OCI-LY1 (cell line): ENCODE data around the gene HIVEP2.
A peak's percentile ranks its signal among the peaks of the same experiment; 100 is the strongest.

ENCODE experiments used
- H2AFZ ChIP-seq: fragments of 200-600 bp; sonication (generic), shearing (Covaris generic); 2 replicates; pipeline ENCODE4 v1.6.0; 2014; ENCODE audit warnings: antibody characterized with exemption, mild to moderate bottlenecking, low read length
- H3F3A ChIP-seq: fragments of 200-600 bp; sonication (generic), shearing (Covaris generic); 2 replicates; pipeline ENCODE4 v1.6.0; 2014; ENCODE audit warnings: mild to moderate bottlenecking, antibody characterized with exemption, low read length, moderate library complexity; ENCODE audit not compliant: insufficient read depth
- H3K27ac ChIP-seq: fragments of 200-600 bp; sonication (generic); 2 replicates; pipeline ENCODE4 v1.5.1; 2014; ENCODE audit warnings: low read length, mixed run types, mild to moderate bottlenecking, low read depth; ENCODE audit not compliant: poor library complexity, severe bottlenecking
- H3K27me3 ChIP-seq: fragments of 200-600 bp; sonication (generic); 2 replicates; pipeline ENCODE4 v1.6.0; 2014; ENCODE audit warnings: antibody characterized with exemption, mild to moderate bottlenecking, low read length, moderate library complexity; ENCODE audit not compliant: insufficient read depth
- H3K36me3 ChIP-seq: fragments of 200-600 bp; sonication (generic); 2 replicates; pipeline ENCODE4 v1.6.1; 2014; ENCODE audit warnings: mild to moderate bottlenecking, antibody characterized with exemption, low read length, moderate library complexity, mixed read lengths; ENCODE audit not compliant: insufficient read depth
- H3K4me1 ChIP-seq: fragments of 200-600 bp; sonication (generic); 2 replicates; pipeline ENCODE4 v1.5.1; 2014; ENCODE audit warnings: mild to moderate bottlenecking, low read length, moderate library complexity; ENCODE audit not compliant: insufficient read depth, severe bottlenecking
- H3K4me2 ChIP-seq: fragments of 200-600 bp; sonication (generic), shearing (Covaris generic); 2 replicates; pipeline ENCODE4 v1.6.1; 2014; ENCODE audit warnings: low read length
- H3K4me3 ChIP-seq: fragments of 200-600 bp; sonication (generic); 2 replicates; pipeline ENCODE4 v1.5.1; 2014; ENCODE audit warnings: low read length, low read depth, mild to moderate bottlenecking, mixed read lengths; ENCODE audit not compliant: poor library complexity, severe bottlenecking
- H3K79me2 ChIP-seq: fragments of 200-600 bp; shearing (Covaris generic); 2 replicates; pipeline ENCODE4 v1.6.1; 2016; ENCODE audit warnings: mixed run types, low read length, mixed read lengths; ENCODE audit not compliant: insufficient read depth
- H3K9ac ChIP-seq: fragments of 200-600 bp; sonication (generic), shearing (Covaris generic); 2 replicates; pipeline ENCODE4 v1.6.1; 2014; ENCODE audit warnings: mild to moderate bottlenecking, low read length, mixed read lengths
- H3K9me2 ChIP-seq: fragments of 200-600 bp; sonication (generic), shearing (Covaris generic); 2 replicates; pipeline ENCODE4 v1.6.1; 2014; ENCODE audit warnings: low read depth, mild to moderate bottlenecking, low read length, mixed read lengths
- H3K9me3 ChIP-seq: fragments of 200-600 bp; shearing (Covaris generic); 2 replicates; pipeline ENCODE4 v1.6.1; 2014; ENCODE audit warnings: low read length, mixed read lengths
- H4K20me1 ChIP-seq: fragments of 200-600 bp; sonication (generic), shearing (Covaris generic); 2 replicates; pipeline ENCODE4 v1.6.0; 2016; ENCODE audit warnings: mild to moderate bottlenecking, low read length; ENCODE audit not compliant: insufficient read depth
- EZH2 ChIP-seq: fragments of 200-600 bp; sonication (generic), shearing (Covaris generic); IDR thresholded peaks from 2 replicates; pipeline ENCODE4 v1.8.0; 2017; ENCODE audit warnings: borderline replicate concordance, mixed run types, mild to moderate bottlenecking, antibody characterized with exemption, low read length, moderate library complexity, mixed read lengths
- TF ChIP-seq, protein P1 (sequence below): fragments of 200-600 bp; sonication (generic), shearing (Covaris generic); IDR thresholded peaks from 2 replicates; pipeline ENCODE4 v1.5.1; 2017; ENCODE audit warnings: mild to moderate bottlenecking, antibody characterized with exemption, low read length, moderate library complexity, mixed read lengths

Gene HIVEP2

GRCh38 chr6:142902636-142903053 lies 42.3 kb downstream of the HIVEP2 start:
- Histone ChIP-seq H2AFZ (no peak overlapping the region), H3K9ac (peak overlapping the region; percentile 7; the same call in 1 of the 2 replicates), H3K9me2 (no peaks in the 10 kb centered on the region), H3K4me2 (peak overlapping the region; percentile 54), H3K27ac (peak overlapping the region; percentile 75), H3K4me3 (peak overlapping the region; percentile 21), H3K79me2 (peaks cover 42% of the 10 kb centered on the region), H3F3A (no peaks in the 10 kb centered on the region), H3K9me3 (no peaks in the 10 kb centered on the region), H3K4me1 (peaks cover 55% of the 10 kb centered on the region), H3K27me3 (no peaks in the 10 kb centered on the region), H3K36me3 (peaks cover 8% of the 10 kb centered on the region; the same call in 1 of the 2 replicates), H4K20me1 (no peaks in the 10 kb centered on the region)
- no peak for TF ChIP-seq EZH2
- TF ChIP-seq, protein P1, sequence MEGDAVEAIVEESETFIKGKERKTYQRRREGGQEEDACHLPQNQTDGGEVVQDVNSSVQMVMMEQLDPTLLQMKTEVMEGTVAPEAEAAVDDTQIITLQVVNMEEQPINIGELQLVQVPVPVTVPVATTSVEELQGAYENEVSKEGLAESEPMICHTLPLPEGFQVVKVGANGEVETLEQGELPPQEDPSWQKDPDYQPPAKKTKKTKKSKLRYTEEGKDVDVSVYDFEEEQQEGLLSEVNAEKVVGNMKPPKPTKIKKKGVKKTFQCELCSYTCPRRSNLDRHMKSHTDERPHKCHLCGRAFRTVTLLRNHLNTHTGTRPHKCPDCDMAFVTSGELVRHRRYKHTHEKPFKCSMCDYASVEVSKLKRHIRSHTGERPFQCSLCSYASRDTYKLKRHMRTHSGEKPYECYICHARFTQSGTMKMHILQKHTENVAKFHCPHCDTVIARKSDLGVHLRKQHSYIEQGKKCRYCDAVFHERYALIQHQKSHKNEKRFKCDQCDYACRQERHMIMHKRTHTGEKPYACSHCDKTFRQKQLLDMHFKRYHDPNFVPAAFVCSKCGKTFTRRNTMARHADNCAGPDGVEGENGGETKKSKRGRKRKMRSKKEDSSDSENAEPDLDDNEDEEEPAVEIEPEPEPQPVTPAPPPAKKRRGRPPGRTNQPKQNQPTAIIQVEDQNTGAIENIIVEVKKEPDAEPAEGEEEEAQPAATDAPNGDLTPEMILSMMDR, result no peak

- no peak overlapping the region for H2AFZ ChIP-seq
- no peak overlapping the region for H3K27ac ChIP-seq
- no peaks in the 10 kb centered on the region for H3F3A ChIP-seq
- no peaks in the 10 kb centered on the region for H4K20me1 ChIP-seq
- no peak for TF ChIP-seq EZH2
- TF ChIP-seq, protein P1, result no peak
- no peak overlapping the region for H3K9ac ChIP-seq
- H3K36me3 ChIP-seq, result peaks cover 8% of the 10 kb centered on the region; the same call in 1 of the 2 replicates
- H3K4me3 ChIP-seq, result no peak overlapping the region
- no peak overlapping the region for H3K4me2 ChIP-seq
- no peaks in the 10 kb centered on the region for H3K27me3 ChIP-seq
- H3K79me2 ChIP-seq, result peaks cover 37% of the 10 kb centered on the region
- H3K4me1 ChIP-seq, result peaks cover 45% of the 10 kb centered on the region
- no peaks in the 10 kb centered on the region for H3K9me3 ChIP-seq
- no peaks in the 10 kb centered on the region for H3K9me2 ChIP-seq
These were observed 43.4 kb downstream of the HIVEP2 start for GRCh38 chr6:142901611-142902010.

DNA sequence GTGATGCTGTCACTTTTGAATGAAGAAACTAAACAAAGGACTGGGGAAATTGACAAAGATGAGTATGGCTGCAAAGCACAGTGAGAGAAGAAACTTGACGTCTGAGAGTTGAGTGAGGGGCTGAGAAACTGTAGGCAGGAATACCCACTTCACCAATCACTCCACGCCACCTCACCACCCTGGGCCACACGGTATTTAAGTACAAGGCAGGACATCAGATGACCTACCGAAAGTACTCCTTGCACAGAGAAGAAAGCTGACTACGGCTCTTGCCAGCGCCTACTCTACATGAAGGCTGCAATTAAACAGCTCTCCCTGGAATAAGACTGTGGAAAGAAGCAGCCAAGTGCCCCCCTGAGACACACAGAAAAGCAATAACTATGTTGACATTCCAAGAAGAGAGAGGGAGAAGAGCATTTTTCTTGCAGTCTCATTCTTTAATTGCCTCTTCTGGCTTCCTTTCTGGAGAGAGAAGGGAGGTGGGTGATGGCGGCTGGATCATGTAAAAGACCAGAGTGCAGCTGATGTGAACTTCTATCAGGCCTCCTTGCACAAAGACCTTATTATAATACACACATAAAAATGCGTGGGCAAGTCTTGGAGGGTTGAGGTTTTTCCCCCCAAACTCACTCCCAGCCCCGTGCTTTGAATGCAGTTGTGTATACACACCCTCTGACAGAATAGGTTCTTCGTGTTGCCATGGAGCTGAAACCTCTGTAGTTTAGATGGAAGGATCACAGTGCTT lies 44.6 kb downstream of the HIVEP2 start:
- Histone ChIP-seq H3K79me2 (peaks cover 30% of the 10 kb centered on the region), H3K27ac (no peak overlapping the region), H3K9me3 (no peaks in the 10 kb centered on the region), H3K36me3 (peaks cover 8% of the 10 kb centered on the region; the same call in 1 of the 2 replicates), H3F3A (no peaks in the 10 kb centered on the region), H3K9me2 (no peaks in the 10 kb centered on the region), H2AFZ (no peak overlapping the region), H3K27me3 (no peaks in the 10 kb centered on the region), H4K20me1 (no peaks in the 10 kb centered on the region), H3K4me1 (peaks cover 42% of the 10 kb centered on the region), H3K9ac (no peak overlapping the region), H3K4me2 (no peak overlapping the region), H3K4me3 (no peak overlapping the region)
- TF ChIP-seq, protein P1, result no peak
- TF ChIP-seq EZH2, result no peak
